Heart right ventricle (tissue), 16 donors: ENCODE results near the gene CAMK1D. TPM values are rescaled to one million over a fixed set of nuclear protein-coding genes. Genes with fewer than 3 reads are reported as not detected.

Source experiments
- ATAC-seq, 8 donors: fragments of 200-7000 bp; cut with Tn5 transposase; one replicate each; pipeline ENCODE4 v1.9.1; 2020; ENCODE audit warnings: mild to moderate bottlenecking in 8 of 8, moderate library complexity in 8 of 8, moderate number of reproducible peaks in 1 of 8
- DNase-seq, 2 donors: peaks; one replicate each; pipeline ENCODE4 v3.0.0-alpha.2; 2020
- H3K27ac ChIP-seq, 10 donors: fragments of 200-600 bp; sonication (generic) in 2 of 10; one replicate each; pipeline versions ENCODE4 v1.5.0 to v1.8.0; 2020 to 2022; ENCODE audit warnings: mild to moderate bottlenecking in 3 of 10
- H3K27me3 ChIP-seq, 7 donors: fragments of 200-600 bp; one replicate each; pipeline ENCODE4 v1.8.0; 2021 to 2022; ENCODE audit warnings: mild to moderate bottlenecking in 2 of 7
- H3K36me3 ChIP-seq, 9 donors: fragments of 200-600 bp; sonication (generic) in 1 of 9; one replicate each; pipeline versions ENCODE4 v1.5.0 to v1.8.0; 2020 to 2022; ENCODE audit warnings: mild to moderate bottlenecking in 2 of 9
- H3K4me1 ChIP-seq, 9 donors: fragments of 200-600 bp; sonication (generic) in 1 of 9; one replicate each; pipeline versions ENCODE4 v1.5.0 to v1.8.0; 2020 to 2022; ENCODE audit warnings: mild to moderate bottlenecking in 4 of 9
- H3K4me3 ChIP-seq, 10 donors: fragments of 200-600 bp; sonication (generic) in 2 of 10; one replicate each; pipeline versions ENCODE4 v1.5.0 to v1.8.0; 2020 to 2022; ENCODE audit warnings: mild to moderate bottlenecking in 7 of 10, moderate library complexity in 2 of 10
- H3K9me3 ChIP-seq, 11 donors: fragments of 200-600 bp in 10 of 11; sonication (generic) in 2 of 11; one replicate each; pipeline versions ENCODE4 v1.5.0 to v1.8.0; 2013 to 2022; ENCODE audit warnings: mild to moderate bottlenecking in 2 of 11, control low read depth in 1 of 11, moderate library complexity in 1 of 11
- CTCF ChIP-seq, 9 donors: fragments of 200-600 bp; sonication (generic) in 2 of 9; IDR thresholded peaks; one replicate each; pipeline versions ENCODE4 v1.5.0 to v1.8.0; 2021 to 2022; ENCODE audit warnings: antibody characterized with exemption in 9 of 9, mild to moderate bottlenecking in 5 of 9, moderate library complexity in 1 of 9
- WGBS, 2 donors: extraction: QIAGEN DNeasy Blood & Tissue Kit; methylation state at CpG; one replicate each; pipeline ENCODE4 v1.1.7; 2013; ENCODE audit warnings: inconsistent platforms in 1 of 2; 5-methylcytosine and 5-hydroxymethylcytosine counted together
- intact Hi-C, 10 donors: fragments of 100-400 bp; cut with DNase I; formaldehyde crosslinking; loops; one replicate each; pipeline versions ENCODE4 v1.11.1 to v1.14.2; 2022
- polyA plus RNA-seq, 2 donors: library from polyadenylated mRNA; stranded (reverse); fragments of 200-250 nt; gene quantifications; one replicate each; pipeline ENCODE4 v1.2.3, GENCODE V29; 2013
- total RNA-seq, 10 donors: library from RNA; stranded (reverse); fragmentation: NEBNext Ultra II Directional in 3 of 10; extraction: Animal tissue kit (Norgen Biotek cat#: 25700) in 3 of 10; gene quantifications; one replicate each; pipeline versions ENCODE4 v1.2.1 to v1.2.4, GENCODE V29; 2021 to 2023
- donor health status: Arrhythmogenic right ventricular cardiomyopathy.
- donor health status: ischemic (EF 13 %, LVEDD 7.1; RV severe dilation, severe dysfunction).
- donor health status: healthy with polysubstance abuse.
- donor health status: DM: no; HTN: yes; CAD: no.
- donor health status: DM: no; HTN: no; CAD: no.
- donor health status: ischemic (EF 25% LVEDD 6.9; RV normal size, moderate dysfunction).
- donor health status: ischemic (EF 25% LVEDD 5.7; RV mildly dilated, moderate dysfunction).
- donor health status: healthy.
- donor health status: DM: yes; HTN: yes; CAD: no.
- donor health status: Ischemic cardiomyopathy.
- donor health status: ischemic (EF 35%, LVEDD 5.7; RV mildly dilated, moderate dysfunction).
- donor health status: nonischemic (EF 11% LVEDD 7.7; RV severe dilation, severe dysfunction).
- donor health status: DM: yes; HTN: yes; CAD: no.
- donor health status: PGD.
- donor health status: ischemic (EF 29% LVEDD 5.4; RV normal size, mild dysfunction).
- donor health status: nonischemic (EF 23%, LVEDD 6.1; RV moderate dilation, normal function).

CAMK1D gene
- total and polyA plus RNA-seq, 12 donors: 1.3 to 17.7 (median 2.6) TPM

- H3K27me3 ChIP-seq: no peaks in the 10 kb centered on the region
- intact Hi-C loops: no loop called here
- TF ChIP-seq CTCF (IDR thresholded peaks at IDR 0.05): no peak
- H3K9me3 ChIP-seq: no peaks in the 10 kb centered on the region
- no peak overlapping the region for H3K4me3 ChIP-seq
- 88 to 92% methylated on average over 5 of the region's 5 CpGs for WGBS, 2 donors
- no peak for ATAC-seq
- no peaks in the 10 kb centered on the region for H3K36me3 ChIP-seq
- peaks cover 0 to 13% (median 0%) of the 10 kb centered on the region in 9 donors for H3K4me1 ChIP-seq
- no peak for DNase-seq
- H3K27ac ChIP-seq: no peak overlapping the region
These were observed 159.9 kb downstream of the CAMK1D start for GRCh38 chr10:12509016-12509793.

- ATAC-seq (no peak), DNase-seq (no peak)
- WGBS, 2 donors: 86 to 90% methylated on average over 2 of the region's 2 CpGs
- no peak overlapping the region for H3K4me3 ChIP-seq
- H3K9me3 ChIP-seq: no peaks in the 10 kb centered on the region
- intact Hi-C loops: no loop called here
- no peaks in the 10 kb centered on the region for H3K36me3 ChIP-seq
- H3K27me3 ChIP-seq: no peaks in the 10 kb centered on the region
- no peak overlapping the region for H3K27ac ChIP-seq
- H3K4me1 ChIP-seq: peaks cover 0 to 13% (median 0%) of the 10 kb centered on the region in 9 donors
- TF ChIP-seq CTCF (IDR thresholded peaks at IDR 0.05): no peak
These were observed 160.4 kb downstream of the CAMK1D start for GRCh38 chr10:12509794-12510100.

GRCh38 chr10:12510501-12510941 is 161.2 kb downstream of the CAMK1D start:
- intact Hi-C loops: no loop called here
- Histone ChIP-seq H3K4me1 (peaks cover 0 to 13% (median 0%) of the 10 kb centered on the region in 9 donors), H3K36me3 (no peaks in the 10 kb centered on the region), H3K4me3 (no peak overlapping the region), H3K27ac (no peak overlapping the region), H3K9me3 (no peaks in the 10 kb centered on the region), H3K27me3 (no peaks in the 10 kb centered on the region)
- no peak for TF ChIP-seq CTCF (IDR thresholded peaks at IDR 0.05)
- ATAC-seq (no peak), DNase-seq (no peak)
- 80 to 86% methylated on average over 8 of the region's 8 CpGs for WGBS, 2 donors

- Histone ChIP-seq H3K36me3 (no peaks in the 10 kb centered on the region), H3K27ac (no peak overlapping the region), H3K9me3 (no peaks in the 10 kb centered on the region), H3K4me1 (peaks cover 0 to 13% (median 0%) of the 10 kb centered on the region in 9 donors), H3K27me3 (no peaks in the 10 kb centered on the region), H3K4me3 (no peak overlapping the region)
- 67 to 72% methylated on average over 4 of the region's 4 CpGs for WGBS, 2 donors
- intact Hi-C loops: no loop called here
- DNase-seq (no peak), ATAC-seq (no peak)
- no peak for TF ChIP-seq CTCF (IDR thresholded peaks at IDR 0.05)
These were observed 161.6 kb downstream of the CAMK1D start for GRCh38 chr10:12510984-12511383.
